Activated CD8-positive, alpha-beta memory T cell treated with anti-CD3 and anti-CD28 coated beads for 36 hours (primary cell): ENCODE measurements around the gene ZNF772. TPM values are rescaled to one million over a fixed set of nuclear protein-coding genes. Genes with fewer than 3 reads are reported as not detected.

Source experiments
- CTCF ChIA-PET: fragments of 350-600 bp; sonication (Branson Sonifier 250); formaldehyde crosslinking; loops from one replicate; lab custom pipeline; 2021; ENCODE audit warnings: antibody characterized with exemption; lab: Charles Lee
- POLR2A ChIA-PET: fragments of 350-600 bp; sonication (Branson Sonifier 250); formaldehyde crosslinking; loops from one replicate; lab custom pipeline; 2021; ENCODE audit warnings: antibody characterized with exemption; lab: Charles Lee
- total RNA-seq, 2 experiments: library from RNA; stranded (reverse); gene quantifications; one replicate each; pipeline ENCODE4 v1.2.3, GENCODE V29; 2021

Gene ZNF772
- total RNA-seq, 2 experiments from 2014 or later = 5.2 to 6.1 TPM

DNA sequence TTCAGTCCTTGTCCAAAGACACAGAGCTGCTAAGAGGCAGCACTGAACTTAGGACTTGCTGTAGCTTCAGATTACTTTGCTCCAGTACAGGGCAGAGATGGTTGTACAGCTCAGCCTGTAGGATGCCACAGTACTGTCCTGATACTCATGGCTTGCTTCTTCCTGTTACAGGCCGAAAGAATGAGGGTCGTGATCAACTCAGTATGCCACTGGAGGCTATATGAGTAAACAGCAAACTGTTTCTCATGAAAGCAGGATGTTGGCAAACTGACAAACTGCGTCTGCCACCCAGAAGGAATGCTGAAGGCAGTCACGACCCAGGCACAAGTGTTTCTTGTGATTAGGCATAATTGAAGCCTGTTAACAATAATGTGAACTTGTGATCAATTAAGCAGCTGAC is 39.4 kb downstream of the ZNF772 start:
- ChIA-PET POLR2A (no interaction called here), CTCF (no interaction called here)

DNA sequence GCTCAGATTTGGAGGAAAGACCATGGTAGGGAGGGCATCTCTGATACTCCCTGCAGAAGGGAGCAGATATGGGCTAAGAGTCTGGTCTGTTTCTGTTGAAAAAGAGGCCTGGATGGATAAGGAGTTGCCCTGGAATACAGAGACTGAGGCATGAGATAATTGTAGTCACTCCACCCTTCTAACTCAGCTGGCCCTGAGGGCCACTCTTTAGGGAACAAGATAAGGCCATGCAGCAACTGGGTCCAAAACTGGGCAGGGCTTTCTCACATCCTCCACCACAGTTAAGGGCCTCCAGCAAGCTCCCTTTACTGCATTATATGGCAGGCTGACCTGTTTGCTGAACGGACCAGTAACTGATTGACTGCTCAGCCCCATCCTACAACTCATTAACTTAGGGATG is 40.9 kb downstream of the ZNF772 start:
- CTCF ChIA-PET = interaction anchor here (0.6 kb wide), 1 partner anchor 940 kb away, joined by 5 read pairs; no protein-coding TSS in a partner anchor
- POLR2A ChIA-PET = no interaction called here

GRCh38 chr19:57435062-57435978 is 42.0 kb downstream of the ZNF772 start, which contains the start of gene ZNF749:
TSS of gene ZNF749 (plus strand) at chr19:57435325. CDS start at chr19:57435579, 254 bp downstream.
- CTCF ChIA-PET = interaction anchor here (0.7 kb wide), 1 partner anchor 30 kb away, joined by 3 read pairs; no protein-coding TSS in a partner anchor

DNA sequence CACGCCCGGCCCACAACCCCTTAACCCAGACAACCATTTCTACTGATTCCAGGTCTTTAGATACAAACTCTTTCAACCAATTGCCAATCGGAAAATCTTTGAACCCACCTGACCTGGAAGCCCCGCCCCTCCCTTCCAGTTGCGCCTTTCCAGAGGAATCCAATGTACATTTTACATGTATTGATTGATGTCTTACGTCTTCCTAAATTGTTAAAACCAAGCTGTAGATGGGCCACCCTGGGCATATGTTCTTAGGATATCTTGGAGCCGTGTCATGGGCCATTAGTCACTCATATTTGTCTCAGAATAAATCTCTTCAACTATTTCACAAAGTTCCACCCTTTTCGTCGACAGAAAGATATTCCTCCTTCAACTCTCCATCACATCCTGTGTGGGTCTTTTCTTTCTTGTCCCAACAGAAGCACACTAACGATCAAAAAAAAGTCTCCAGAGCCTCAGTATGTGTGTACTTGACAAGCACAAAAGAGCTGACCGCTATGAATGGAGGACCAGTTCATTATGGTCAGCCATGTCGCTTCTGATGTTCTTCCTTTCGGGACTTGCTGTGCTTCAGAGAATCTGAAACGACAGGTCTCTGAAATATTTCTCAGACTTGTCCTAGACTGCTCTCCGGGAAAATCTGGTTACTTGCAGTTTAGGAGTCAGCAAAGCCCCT is 42.8 kb downstream of the ZNF772 start:
- CTCF ChIA-PET = interaction anchor here (0.7 kb wide), 1 partner anchor 29 kb away, joined by 3 read pairs; no protein-coding TSS in a partner anchor
- POLR2A ChIA-PET = interaction anchor here (1.1 kb wide), 1 partner anchor 45 kb away, joined by 6 read pairs; the partner anchor contains the start of gene ZNF548

More at GRCh38 chr19:57435062-57435978, 42.0 kb downstream of the ZNF772 start, which contains the start of gene ZNF749:
- POLR2A ChIA-PET = interaction anchor here (1.1 kb wide), 1 partner anchor 46 kb away, joined by 6 read pairs; the partner anchor contains the start of gene ZNF548

GRCh38 chr19:57421037-57421436 is 56.3 kb downstream of the ZNF772 start:
- CTCF ChIA-PET = no interaction called here
- POLR2A ChIA-PET = no interaction called here

DNA sequence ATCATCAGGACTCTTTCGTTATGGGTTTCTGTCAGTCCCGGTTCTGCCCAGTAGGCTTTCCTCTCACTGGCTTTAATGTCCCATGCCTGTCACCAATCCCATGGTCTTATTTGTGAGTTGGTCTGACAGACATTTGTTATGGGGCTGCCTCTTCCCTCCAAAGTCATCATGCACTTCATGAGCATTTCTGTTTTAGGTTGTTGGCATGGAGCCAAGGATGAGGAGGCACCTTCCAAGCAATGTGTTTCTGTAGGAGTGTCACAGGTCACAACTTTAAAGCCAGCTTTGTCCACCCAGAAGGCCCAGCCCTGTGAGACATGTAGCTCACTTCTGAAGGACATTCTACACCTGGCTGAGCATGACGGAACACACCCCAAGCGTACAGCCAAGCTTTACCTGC is 57.9 kb downstream of the ZNF772 start:
- ChIA-PET POLR2A (no interaction called here), CTCF (no interaction called here)

Other genes starting within 250 kb of the ZNF772 start
- 1 to 10 TPM in 1 of 2 experiments, under 1 TPM in 1; 0.42 to 1.4 TPM for gene AURKC, start 246.5 kb downstream of the ZNF772 start, total RNA-seq
- gene ZNF805, start 236.9 kb downstream of the ZNF772 start, total RNA-seq = 1 to 10 TPM; 8.8 to 9.5 TPM
- gene ZNF460, start 197.1 kb downstream of the ZNF772 start, total RNA-seq = 10 to 100 TPM; 46.1 to 50.9 TPM
- gene ZNF543, start 157.1 kb downstream of the ZNF772 start, total RNA-seq = 1 to 10 TPM; 7.2 to 7.3 TPM
- gene ZNF304, start 126.3 kb downstream of the ZNF772 start, total RNA-seq = 1 to 10 TPM; 8.9 to 9.7 TPM
- 1 to 10 TPM; 5.6 to 7.1 TPM for gene TRAPPC2B, start 114.0 kb downstream of the ZNF772 start, total RNA-seq
- gene ZNF547, start 114.0 kb downstream of the ZNF772 start, total RNA-seq = 1 to 10 TPM; 1.9 to 2.7 TPM
- 10 to 100 TPM; 11.8 to 13.9 TPM for gene ZNF548, start 87.7 kb downstream of the ZNF772 start, total RNA-seq
- 10 to 100 TPM in 1 of 2 experiments, 1 to 10 TPM in 1; 9.9 to 10.9 TPM for gene ZNF17, start 66.4 kb downstream of the ZNF772 start, total RNA-seq
- gene ZNF749, start 42.2 kb downstream of the ZNF772 start, total RNA-seq = 10 to 100 TPM; 27.5 to 28.6 TPM
- gene VN1R1, start 20.4 kb downstream of the ZNF772 start, total RNA-seq = under 1 TPM; 0.15 to 0.17 TPM
- 1 to 10 TPM; 7.3 to 7.5 TPM for gene ZNF419, start 10.2 kb upstream of the ZNF772 start, total RNA-seq
- 1 to 10 TPM; 5.0 to 7.0 TPM for gene ZNF773, start 22.4 kb upstream of the ZNF772 start, total RNA-seq
- gene ZNF549, start 49.8 kb upstream of the ZNF772 start, total RNA-seq = 1 to 10 TPM; 4.4 TPM
- gene ZNF550, start 82.3 kb upstream of the ZNF772 start, total RNA-seq = 1 to 10 TPM; 8.8 to 10.0 TPM
- gene ZNF416, start 101.3 kb upstream of the ZNF772 start, total RNA-seq = 1 to 10 TPM; 3.4 to 4.0 TPM
- 10 to 100 TPM in 1 of 2 experiments, 1 to 10 TPM in 1; 8.7 to 11.1 TPM for gene ZIK1, start 106.6 kb upstream of the ZNF772 start, total RNA-seq
- gene ZNF530, start 122.3 kb upstream of the ZNF772 start, total RNA-seq = 10 to 100 TPM; 10.2 to 10.8 TPM
- gene ZNF134, start 136.7 kb upstream of the ZNF772 start, total RNA-seq = 10 to 100 TPM; 15.9 to 16.9 TPM
- 1 to 10 TPM; 5.5 to 6.6 TPM for gene ZNF211, start 155.6 kb upstream of the ZNF772 start, total RNA-seq
- gene ZSCAN4, start 191.4 kb upstream of the ZNF772 start, total RNA-seq = not detected
- gene ZNF551, start 204.4 kb upstream of the ZNF772 start, total RNA-seq = 10 to 100 TPM; 12.8 to 13.9 TPM
- 1 to 10 TPM; 5.0 to 5.1 TPM for gene ZNF154, start 231.6 kb upstream of the ZNF772 start, total RNA-seq